ENCODE measurements around the gene RSPO4. TPM values are rescaled to one million over a fixed set of nuclear protein-coding genes. Genes with fewer than 3 reads are reported as not detected.
"Not testable (repeated sequence)": the region's sequence is repeated elsewhere in the genome, so short reads cannot be mapped to it uniquely, and the experiment has no call there.

Gene RSPO4
- total RNA-seq, 1 donor from 2014 or later: 1.4 TPM

DNA sequence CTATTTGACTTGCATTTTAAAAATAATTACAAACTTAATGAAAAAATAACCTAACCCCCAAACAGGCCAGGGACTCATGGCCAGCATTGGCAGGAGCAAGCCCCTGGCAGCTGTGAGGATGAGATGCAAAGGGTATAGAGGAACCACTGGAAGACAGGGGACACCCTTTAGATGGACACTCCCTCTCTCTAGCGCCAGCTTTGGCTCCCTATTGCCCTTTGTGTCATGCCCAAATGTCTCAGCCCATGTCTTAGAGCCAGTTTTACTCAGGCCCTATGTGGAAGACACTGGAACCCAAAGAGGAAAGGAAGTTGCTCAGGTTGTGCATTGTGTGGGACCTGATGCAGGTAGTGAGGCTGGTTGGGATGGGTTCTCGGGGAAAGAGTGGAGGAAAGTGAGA, 34.9 kb upstream of the RSPO4 start:
- Histone ChIP-seq H3K4me1 (no peaks in the 10 kb centered on the region), H3K27ac (no peak overlapping the region), H3K9me3 (no peaks in the 10 kb centered on the region), H3K27me3 (no peaks in the 10 kb centered on the region), H3K4me3 (no peak overlapping the region), H3K36me3 (no peaks in the 10 kb centered on the region)
- DNase-seq (ENCODE audit: low spot score in 2 of 2): no peak
- intact Hi-C loops (cut with DNase I): no loop called here
- TF ChIP-seq, protein P1, sequence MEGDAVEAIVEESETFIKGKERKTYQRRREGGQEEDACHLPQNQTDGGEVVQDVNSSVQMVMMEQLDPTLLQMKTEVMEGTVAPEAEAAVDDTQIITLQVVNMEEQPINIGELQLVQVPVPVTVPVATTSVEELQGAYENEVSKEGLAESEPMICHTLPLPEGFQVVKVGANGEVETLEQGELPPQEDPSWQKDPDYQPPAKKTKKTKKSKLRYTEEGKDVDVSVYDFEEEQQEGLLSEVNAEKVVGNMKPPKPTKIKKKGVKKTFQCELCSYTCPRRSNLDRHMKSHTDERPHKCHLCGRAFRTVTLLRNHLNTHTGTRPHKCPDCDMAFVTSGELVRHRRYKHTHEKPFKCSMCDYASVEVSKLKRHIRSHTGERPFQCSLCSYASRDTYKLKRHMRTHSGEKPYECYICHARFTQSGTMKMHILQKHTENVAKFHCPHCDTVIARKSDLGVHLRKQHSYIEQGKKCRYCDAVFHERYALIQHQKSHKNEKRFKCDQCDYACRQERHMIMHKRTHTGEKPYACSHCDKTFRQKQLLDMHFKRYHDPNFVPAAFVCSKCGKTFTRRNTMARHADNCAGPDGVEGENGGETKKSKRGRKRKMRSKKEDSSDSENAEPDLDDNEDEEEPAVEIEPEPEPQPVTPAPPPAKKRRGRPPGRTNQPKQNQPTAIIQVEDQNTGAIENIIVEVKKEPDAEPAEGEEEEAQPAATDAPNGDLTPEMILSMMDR (IDR thresholded peaks at IDR 0.05): no peak

DNA sequence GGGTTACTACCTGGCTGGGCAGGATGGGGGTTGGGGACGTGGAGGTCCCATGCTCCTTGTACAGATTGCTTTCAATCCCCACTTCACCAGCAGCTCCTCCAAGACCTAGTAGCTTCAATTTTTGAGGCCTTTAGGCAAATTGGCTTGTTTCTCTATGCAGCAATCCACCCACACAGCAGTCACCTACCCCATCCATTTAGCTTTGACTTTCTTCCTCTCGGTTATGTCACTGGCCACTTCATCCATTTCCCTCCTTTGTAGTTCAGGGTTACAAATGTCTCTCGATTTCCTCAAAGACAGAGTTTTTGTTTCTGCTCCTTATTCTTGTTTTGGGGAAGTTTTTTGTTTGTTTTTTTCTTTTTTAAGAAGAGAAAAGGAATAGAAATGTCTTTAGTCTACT, 33.4 kb upstream of the RSPO4 start:
- Histone ChIP-seq H3K4me1 (no peaks in the 10 kb centered on the region), H3K36me3 (no peaks in the 10 kb centered on the region), H3K4me3 (no peak overlapping the region), H3K27ac (no peak overlapping the region), H3K9me3 (no peaks in the 10 kb centered on the region), H3K27me3 (no peaks in the 10 kb centered on the region)
- intact Hi-C loops (cut with DNase I): no loop called here
- TF ChIP-seq, protein P1 (IDR thresholded peaks at IDR 0.05): no peak
- no peak for DNase-seq (ENCODE audit: low spot score in 2 of 2)

DNA sequence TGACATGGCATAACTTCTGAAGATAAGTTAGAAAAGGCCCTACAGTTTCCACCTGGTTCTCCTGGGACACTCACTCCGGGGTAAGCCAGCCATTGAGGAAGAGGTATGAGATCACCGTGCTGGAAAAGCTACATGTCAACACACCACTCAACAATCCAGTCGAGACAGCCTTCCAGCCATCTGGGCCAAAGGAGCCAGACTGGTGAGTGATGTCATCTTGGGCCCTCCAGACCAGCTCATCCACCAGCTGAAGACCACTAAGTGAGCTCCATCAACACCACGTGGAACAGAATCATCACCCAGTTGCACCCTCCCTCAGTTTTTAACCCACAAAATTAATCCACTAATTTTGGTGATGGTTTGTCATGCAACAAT, 32.3 kb upstream of the RSPO4 start:
- Histone ChIP-seq H3K27ac (no peak overlapping the region), H3K27me3 (no peaks in the 10 kb centered on the region)
- intact Hi-C loops (cut with DNase I): no loop called here

DNA sequence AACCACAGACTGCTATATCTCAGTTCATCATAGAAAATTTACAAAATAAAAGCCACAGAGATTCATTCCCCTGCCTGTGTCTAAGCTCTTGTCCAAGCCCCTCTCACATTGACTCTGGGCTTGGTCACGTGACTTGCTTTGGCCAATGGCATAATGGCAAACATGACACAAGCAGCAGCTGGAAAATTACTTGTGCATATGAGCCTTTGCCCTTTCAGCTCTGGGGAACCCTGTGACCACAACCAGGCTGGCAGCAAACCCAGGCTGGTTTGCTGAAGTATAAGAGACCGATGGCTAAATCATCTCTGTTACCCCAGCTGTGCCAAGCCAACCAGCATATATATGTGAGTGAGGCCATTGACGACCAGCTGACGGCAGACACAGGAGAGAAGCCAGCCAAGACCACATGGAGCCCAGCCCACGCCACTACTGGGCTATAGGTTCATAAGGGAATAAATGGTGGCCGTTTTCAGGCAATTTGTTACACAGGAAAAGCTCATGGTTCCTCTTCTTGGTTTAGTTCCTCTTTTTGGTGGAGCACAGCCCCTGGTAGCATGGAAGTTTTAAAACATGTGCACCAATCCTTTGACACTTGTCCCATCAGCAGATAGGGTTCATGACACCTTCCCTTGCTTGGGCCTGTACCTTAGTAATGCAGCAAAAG, 31.8 kb upstream of the RSPO4 start:
- H3K4me1 ChIP-seq: no peaks in the 10 kb centered on the region
- intact Hi-C loops (cut with DNase I): no loop called here
- TF ChIP-seq, protein P1 (IDR thresholded peaks at IDR 0.05): no peak
- H3K36me3 ChIP-seq: no peaks in the 10 kb centered on the region
- no peak overlapping the region for H3K27ac ChIP-seq
- DNase-seq (ENCODE audit: low spot score in 2 of 2): peak in 1 of 2 donors; percentile 39
- H3K4me3 ChIP-seq: no peak overlapping the region
- H3K27me3 ChIP-seq: no peaks in the 10 kb centered on the region
- H3K9me3 ChIP-seq: no peaks in the 10 kb centered on the region

More for the DNA sequence above, 32.3 kb upstream of the RSPO4 start:
- DNase-seq (ENCODE audit: low spot score in 2 of 2): no peak
- Histone ChIP-seq H3K4me1 (no peaks in the 10 kb centered on the region), H3K36me3 (no peaks in the 10 kb centered on the region), H3K9me3 (no peaks in the 10 kb centered on the region), H3K4me3 (no peak overlapping the region)
- TF ChIP-seq, protein P1 (IDR thresholded peaks at IDR 0.05): no peak

DNA sequence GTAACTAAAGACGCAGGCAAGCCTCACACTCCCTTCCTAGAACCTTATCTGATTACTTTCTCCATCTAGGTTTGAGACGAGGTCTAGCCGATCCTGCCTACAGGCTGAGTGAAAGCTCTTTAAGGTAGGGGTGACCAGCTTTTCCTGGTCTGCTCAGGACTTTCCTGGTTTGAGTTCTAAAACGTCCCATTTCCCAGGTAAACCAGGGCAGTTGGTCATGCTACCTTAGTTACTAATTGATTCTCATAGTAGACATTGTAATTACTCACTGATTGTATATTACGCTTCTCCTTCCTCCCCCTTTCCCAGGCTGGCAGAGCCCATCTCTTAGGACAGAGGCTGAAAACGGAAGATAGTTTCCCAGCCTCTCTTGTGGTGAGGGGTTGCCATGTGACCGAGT, 27.9 kb upstream of the RSPO4 start:
- Histone ChIP-seq H3K27me3 (no peaks in the 10 kb centered on the region), H3K4me1 (no peaks in the 10 kb centered on the region), H3K4me3 (no peak overlapping the region), H3K9me3 (no peaks in the 10 kb centered on the region), H3K36me3 (no peaks in the 10 kb centered on the region), H3K27ac (no peak overlapping the region)
- peak in 1 of 2 donors; percentile 30 for DNase-seq (ENCODE audit: low spot score in 2 of 2)
- intact Hi-C loops (cut with DNase I): no loop called here
- TF ChIP-seq, protein P1 (IDR thresholded peaks at IDR 0.05): no peak

DNA sequence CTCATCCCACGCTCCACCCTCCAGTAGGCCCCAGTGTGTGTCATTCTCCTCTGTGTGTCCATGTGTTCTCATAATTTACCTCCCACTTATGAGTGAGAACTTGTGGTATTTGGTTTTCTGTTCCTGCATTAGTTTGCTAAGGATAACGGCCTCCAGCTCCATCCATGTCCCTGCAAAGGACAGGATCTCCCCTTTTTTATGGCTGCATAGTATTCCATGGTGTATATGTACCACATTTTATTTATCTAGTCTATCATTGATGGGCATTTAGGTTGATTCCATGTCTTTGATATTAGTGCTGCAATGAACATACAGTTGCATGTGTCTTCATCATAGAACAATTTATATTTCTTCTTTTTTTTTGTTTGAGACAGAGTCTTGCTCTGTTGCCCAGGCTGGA, 24.1 kb upstream of the RSPO4 start:
- H3K4me1 ChIP-seq; intact Hi-C loops (cut with DNase I); H3K4me3 ChIP-seq; H3K9me3 ChIP-seq; H3K27me3 ChIP-seq; H3K27ac ChIP-seq; DNase-seq (ENCODE audit: low spot score in 2 of 2); H3K36me3 ChIP-seq: not testable (repeated sequence)
